ENCODE measurements around the gene DDI1.

Gene DDI1

DNA sequence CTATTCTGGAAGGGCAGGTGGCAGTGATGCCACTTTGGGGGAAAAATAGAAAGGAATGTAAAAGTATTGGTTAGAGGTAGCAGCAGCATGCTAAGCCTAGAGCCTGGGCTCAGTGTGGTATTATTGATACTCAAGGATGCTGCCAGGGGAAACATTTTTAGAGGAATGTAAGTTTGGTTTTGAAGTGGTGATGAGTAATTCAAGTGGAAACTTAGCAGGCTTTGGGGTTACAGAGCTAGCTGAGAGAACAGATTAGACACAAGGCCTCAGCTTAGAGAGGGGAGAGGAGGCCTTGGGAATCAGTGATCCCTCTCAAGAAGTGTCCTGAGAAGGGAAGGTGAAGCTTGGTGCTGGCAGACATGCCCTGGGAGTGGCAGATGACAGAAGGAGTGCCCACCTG lies 32.9 kb upstream of the DDI1 start:
- H3K9ac ChIP-seq (ENCODE audit: low read depth, low read length): no peak overlapping the region

DNA sequence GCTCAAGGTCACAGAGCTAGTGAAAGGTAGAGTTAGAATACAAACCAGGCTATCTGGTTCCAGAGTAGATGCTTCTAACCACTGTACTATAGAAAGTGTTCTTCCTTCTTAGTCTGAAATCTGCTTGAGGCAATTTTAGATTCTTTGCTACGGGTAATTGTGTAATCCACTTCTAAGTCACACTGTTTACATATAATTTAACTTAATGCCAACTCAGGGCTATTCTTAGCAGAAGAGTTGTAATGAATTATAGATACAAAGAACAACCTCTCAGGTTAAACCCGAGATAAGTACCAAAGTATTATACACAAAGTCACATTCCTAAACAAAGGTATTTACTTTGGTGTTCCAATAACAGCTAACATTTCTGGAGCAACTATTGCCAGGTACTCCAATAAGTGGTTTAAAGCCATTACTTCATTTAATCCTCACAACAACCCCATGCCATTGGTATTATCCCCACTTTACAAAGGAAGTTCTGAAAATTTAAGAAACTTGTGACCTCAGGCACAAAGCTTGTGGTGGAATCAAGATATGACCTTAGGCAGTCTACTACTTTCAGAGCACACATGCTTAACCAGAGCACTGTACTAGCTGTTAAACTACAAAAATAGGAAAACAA lies 31.1 kb upstream of the DDI1 start:
- Histone ChIP-seq H3K36me3 (ENCODE audit: control insufficient read depth, insufficient read depth, low read length) (no peaks in the 10 kb centered on the region), H3K9ac (ENCODE audit: low read depth, low read length) (no peak overlapping the region), H3K27ac (ENCODE audit: low read depth, low read length) (no peak overlapping the region), H3K27me3 (ENCODE audit: control insufficient read depth, insufficient read depth, low read length) (no peaks in the 10 kb centered on the region), H3K4me3 (ENCODE audit: low read depth, low read length) (no peak overlapping the region), H3K4me1 (ENCODE audit: control insufficient read depth, insufficient read depth, low read length) (no peaks in the 10 kb centered on the region; the same call in 1 of the 2 replicates), H3K9me3 (ENCODE audit: control insufficient read depth, insufficient read depth, low read length) (no peaks in the 10 kb centered on the region)

More for the DNA sequence above, 32.9 kb upstream of the DDI1 start:
- H3K9me3 ChIP-seq (ENCODE audit: control insufficient read depth, insufficient read depth, low read length): no peaks in the 10 kb centered on the region
- no peaks in the 10 kb centered on the region for H3K4me1 ChIP-seq (ENCODE audit: control insufficient read depth, insufficient read depth, low read length)
- H3K36me3 ChIP-seq (ENCODE audit: control insufficient read depth, insufficient read depth, low read length): no peaks in the 10 kb centered on the region
- H3K27ac ChIP-seq (ENCODE audit: low read depth, low read length): no peak overlapping the region
- H3K4me3 ChIP-seq (ENCODE audit: low read depth, low read length): no peak overlapping the region
- no peaks in the 10 kb centered on the region for H3K27me3 ChIP-seq (ENCODE audit: control insufficient read depth, insufficient read depth, low read length)

DNA sequence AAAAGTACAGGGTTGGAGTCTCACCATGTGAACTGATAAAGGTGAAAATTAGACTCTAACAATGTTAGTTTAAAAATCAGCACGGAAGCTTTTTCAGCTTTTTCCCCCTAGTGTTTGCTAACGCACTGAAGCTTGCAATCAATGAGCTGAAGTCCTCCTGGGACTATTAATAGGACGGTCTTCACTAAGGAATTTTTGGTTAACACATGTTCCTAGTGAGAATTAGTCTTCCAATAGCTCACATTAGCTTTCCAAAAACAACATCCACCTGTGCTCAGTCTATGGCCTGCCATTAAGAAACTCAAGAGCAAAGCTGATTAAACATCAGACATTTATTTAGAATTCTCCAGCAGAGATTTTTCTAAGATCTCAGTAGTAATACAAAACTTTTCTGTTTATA lies 26.7 kb upstream of the DDI1 start:
- H3K27me3 ChIP-seq (ENCODE audit: control insufficient read depth, insufficient read depth, low read length): no peaks in the 10 kb centered on the region
- no peak overlapping the region for H3K4me3 ChIP-seq (ENCODE audit: low read depth, low read length)
- H3K27ac ChIP-seq (ENCODE audit: low read depth, low read length): no peak overlapping the region
- no peaks in the 10 kb centered on the region for H3K36me3 ChIP-seq (ENCODE audit: control insufficient read depth, insufficient read depth, low read length)
- no peaks in the 10 kb centered on the region for H3K9me3 ChIP-seq (ENCODE audit: control insufficient read depth, insufficient read depth, low read length)
- H3K4me1 ChIP-seq (ENCODE audit: control insufficient read depth, insufficient read depth, low read length): no peaks in the 10 kb centered on the region; the same call in 1 of the 2 replicates
- H3K9ac ChIP-seq (ENCODE audit: low read depth, low read length): no peak overlapping the region

DNA sequence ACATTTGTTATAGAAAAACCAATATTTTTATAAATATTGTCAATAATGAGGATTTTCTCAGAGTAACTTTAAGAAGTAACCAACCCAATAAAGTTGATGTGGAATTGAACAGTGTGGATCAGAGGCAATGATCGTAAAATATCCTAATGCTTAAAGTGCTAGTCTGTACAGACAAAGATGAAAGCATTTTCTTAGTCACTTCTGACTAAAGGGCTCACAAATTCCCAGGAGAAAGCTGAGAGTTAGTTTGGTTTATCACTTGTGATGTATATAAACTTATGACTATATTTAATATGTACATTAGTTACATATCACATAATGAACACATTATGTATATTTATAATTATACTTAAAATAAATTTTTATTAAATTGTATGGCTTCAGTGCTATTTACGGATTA lies 25.4 kb upstream of the DDI1 start:
- no peaks in the 10 kb centered on the region for H3K9me3 ChIP-seq (ENCODE audit: control insufficient read depth, insufficient read depth, low read length)
- H3K9ac ChIP-seq (ENCODE audit: low read depth, low read length): no peak overlapping the region
- no peak overlapping the region for H3K4me3 ChIP-seq (ENCODE audit: low read depth, low read length)
- no peak overlapping the region for H3K27ac ChIP-seq (ENCODE audit: low read depth, low read length)
- no peaks in the 10 kb centered on the region; the same call in 1 of the 2 replicates for H3K4me1 ChIP-seq (ENCODE audit: control insufficient read depth, insufficient read depth, low read length)
- no peaks in the 10 kb centered on the region for H3K27me3 ChIP-seq (ENCODE audit: control insufficient read depth, insufficient read depth, low read length)
- H3K36me3 ChIP-seq (ENCODE audit: control insufficient read depth, insufficient read depth, low read length): no peaks in the 10 kb centered on the region

DNA sequence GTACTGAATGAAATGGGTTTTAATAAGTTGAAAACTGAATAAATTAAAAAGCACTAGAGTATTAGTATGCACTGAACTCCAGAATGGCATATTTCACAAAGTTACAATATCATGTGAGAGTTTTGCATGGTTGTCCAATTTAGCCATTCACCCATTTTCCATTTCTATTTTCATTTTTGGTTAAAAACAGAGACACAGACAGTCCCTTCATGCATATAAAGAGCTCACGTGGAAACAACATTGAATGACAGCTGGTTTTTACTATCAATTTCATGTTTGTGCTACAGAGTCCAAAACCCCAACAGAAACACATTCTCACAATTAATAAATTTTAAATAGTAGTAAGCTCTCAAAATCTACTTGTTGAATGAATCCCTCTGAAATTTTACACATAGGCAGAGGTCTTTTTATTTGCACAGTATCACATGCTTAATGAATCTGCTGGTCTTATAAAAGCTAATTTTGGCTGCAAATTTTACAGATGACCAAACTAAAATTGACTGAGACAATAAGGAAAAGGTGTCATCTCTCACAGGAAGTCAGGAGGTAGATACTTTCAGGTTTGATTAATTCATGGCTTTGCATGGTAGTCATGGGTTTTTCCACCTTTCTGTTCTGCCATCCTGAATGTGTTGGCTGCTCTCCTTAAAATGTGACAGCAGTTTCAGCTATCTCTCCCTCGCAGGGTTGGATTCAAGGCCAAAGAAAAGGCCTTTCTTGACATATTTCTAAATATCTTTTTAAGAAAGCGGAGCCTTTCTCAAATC lies 20.6 kb upstream of the DDI1 start:
- H3K9ac ChIP-seq (ENCODE audit: low read depth, low read length): no peak overlapping the region
- H3K27ac ChIP-seq (ENCODE audit: low read depth, low read length): no peak overlapping the region

DNA sequence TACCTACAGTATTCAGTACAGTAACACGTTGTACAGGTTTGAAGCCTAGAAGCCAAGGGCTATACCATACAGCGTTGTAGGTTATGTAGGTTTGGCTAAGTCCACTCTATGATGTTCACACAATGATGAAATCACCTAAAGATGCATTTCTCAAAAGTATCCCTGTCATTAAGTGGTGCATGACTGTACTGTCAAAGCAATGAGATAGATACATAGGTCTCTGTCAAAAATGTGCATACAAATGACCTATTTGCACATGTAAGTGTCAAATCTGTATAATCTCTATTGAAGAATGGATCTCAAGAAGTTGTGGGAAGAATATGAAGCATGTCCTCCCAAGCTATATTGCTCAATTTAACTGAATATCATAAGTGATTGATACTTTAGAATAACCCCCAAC lies 11.9 kb upstream of the DDI1 start:
- H3K4me1 ChIP-seq (ENCODE audit: control insufficient read depth, insufficient read depth, low read length): no peaks in the 10 kb centered on the region
- no peaks in the 10 kb centered on the region for H3K27me3 ChIP-seq (ENCODE audit: control insufficient read depth, insufficient read depth, low read length)
- no peaks in the 10 kb centered on the region for H3K36me3 ChIP-seq (ENCODE audit: control insufficient read depth, insufficient read depth, low read length)
- no peak overlapping the region for H3K4me3 ChIP-seq (ENCODE audit: low read depth, low read length)
- H3K9ac ChIP-seq (ENCODE audit: low read depth, low read length): no peak overlapping the region
- no peaks in the 10 kb centered on the region for H3K9me3 ChIP-seq (ENCODE audit: control insufficient read depth, insufficient read depth, low read length)
- no peak overlapping the region for H3K27ac ChIP-seq (ENCODE audit: low read depth, low read length)

More for the DNA sequence above, 20.6 kb upstream of the DDI1 start:
- Histone ChIP-seq H3K4me3 (ENCODE audit: low read depth, low read length) (no peak overlapping the region), H3K4me1 (ENCODE audit: control insufficient read depth, insufficient read depth, low read length) (no peaks in the 10 kb centered on the region), H3K36me3 (ENCODE audit: control insufficient read depth, insufficient read depth, low read length) (no peaks in the 10 kb centered on the region), H3K27me3 (ENCODE audit: control insufficient read depth, insufficient read depth, low read length) (no peaks in the 10 kb centered on the region), H3K9me3 (ENCODE audit: control insufficient read depth, insufficient read depth, low read length) (no peaks in the 10 kb centered on the region)

DNA sequence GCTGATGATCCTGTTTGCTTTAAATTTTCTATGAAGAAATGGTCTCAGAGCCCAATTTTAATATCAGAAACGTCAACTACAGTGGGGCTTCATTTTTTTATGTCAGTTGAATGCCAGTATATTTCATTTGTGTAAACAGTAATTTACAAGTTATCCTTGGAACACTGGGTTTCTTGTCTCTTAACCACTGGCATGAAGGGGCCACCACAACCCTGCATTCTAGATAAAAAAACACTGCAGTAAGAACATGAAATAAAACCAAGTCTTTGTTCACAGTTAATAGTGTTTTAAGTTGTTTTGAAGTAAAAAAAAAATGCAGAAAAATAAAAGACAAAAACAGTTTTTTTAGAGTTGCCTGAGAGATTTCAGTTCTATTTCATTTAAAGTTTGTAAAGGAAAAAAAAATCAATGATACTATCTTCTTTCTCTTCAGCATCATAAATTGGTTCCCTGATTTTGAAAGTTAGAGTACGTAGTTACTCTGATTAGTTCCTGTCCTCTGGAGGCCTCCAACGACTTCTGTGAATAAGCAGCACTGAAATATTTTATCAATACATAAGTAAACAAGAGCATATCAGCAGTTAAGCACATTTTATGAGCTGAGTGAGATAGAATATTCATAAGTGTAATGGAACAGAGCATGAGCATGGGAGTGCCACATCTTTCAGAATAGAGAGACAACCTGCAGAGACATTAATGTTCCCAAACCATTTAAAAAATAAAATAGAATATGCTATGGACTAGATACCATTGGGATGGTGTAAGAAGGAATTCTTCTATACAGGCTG lies 7.8 kb upstream of the DDI1 start:
- H3K4me1 ChIP-seq (ENCODE audit: control insufficient read depth, insufficient read depth, low read length): no peaks in the 10 kb centered on the region
- no peak overlapping the region for H3K27ac ChIP-seq (ENCODE audit: low read depth, low read length)
- no peaks in the 10 kb centered on the region for H3K36me3 ChIP-seq (ENCODE audit: control insufficient read depth, insufficient read depth, low read length)
- H3K4me3 ChIP-seq (ENCODE audit: low read depth, low read length): no peak overlapping the region
- no peaks in the 10 kb centered on the region; the same call in 1 of the 2 replicates for H3K9me3 ChIP-seq (ENCODE audit: control insufficient read depth, insufficient read depth, low read length)
- H3K9ac ChIP-seq (ENCODE audit: low read depth, low read length): no peak overlapping the region
- H3K27me3 ChIP-seq (ENCODE audit: control insufficient read depth, insufficient read depth, low read length): no peaks in the 10 kb centered on the region

DNA sequence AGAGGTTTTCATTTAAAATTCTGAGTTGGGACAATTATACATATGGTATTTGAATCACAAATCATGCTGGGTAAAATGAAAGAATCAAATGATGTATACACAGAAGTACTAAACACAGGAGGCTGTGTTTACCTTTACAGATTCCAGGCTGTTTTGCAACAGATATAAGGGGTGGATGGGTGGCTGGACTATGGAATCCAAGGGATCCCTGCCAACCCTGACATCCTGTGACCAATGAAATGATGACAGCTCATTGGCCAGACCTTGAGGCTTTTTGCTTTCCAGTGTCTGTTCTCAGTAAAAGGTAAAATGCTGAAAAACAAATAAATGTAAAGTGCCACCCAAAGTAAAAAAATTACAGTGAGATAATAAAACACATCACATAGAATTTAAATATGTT lies 3.3 kb upstream of the DDI1 start:
- Histone ChIP-seq H3K36me3 (ENCODE audit: control insufficient read depth, insufficient read depth, low read length) (no peaks in the 10 kb centered on the region), H3K27ac (ENCODE audit: low read depth, low read length) (no peak overlapping the region), H3K27me3 (ENCODE audit: control insufficient read depth, insufficient read depth, low read length) (no peaks in the 10 kb centered on the region)

DNA sequence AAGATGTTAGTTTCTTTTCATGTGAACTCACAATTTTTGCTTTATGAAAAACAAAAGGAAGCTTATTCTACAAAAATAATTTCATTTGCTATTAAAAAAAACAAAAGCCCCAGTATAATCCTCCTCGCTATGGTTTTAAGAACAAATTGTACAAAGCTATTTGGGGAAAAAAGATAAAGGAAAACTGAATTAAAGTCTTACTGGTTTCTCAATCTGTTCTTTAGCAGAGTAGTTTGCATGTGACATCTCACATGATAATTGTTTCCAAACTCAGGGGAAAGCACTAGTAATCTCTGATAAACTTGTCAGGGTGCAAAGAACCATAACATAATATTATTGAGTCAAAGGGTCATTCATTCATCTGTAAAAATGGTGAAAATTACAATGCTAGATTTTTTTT lies 2.9 kb upstream of the DDI1 start:
- Histone ChIP-seq H3K27ac (ENCODE audit: low read depth, low read length) (no peak overlapping the region), H3K36me3 (ENCODE audit: control insufficient read depth, insufficient read depth, low read length) (no peaks in the 10 kb centered on the region), H3K4me3 (ENCODE audit: low read depth, low read length) (no peak overlapping the region), H3K9me3 (ENCODE audit: control insufficient read depth, insufficient read depth, low read length) (no peaks in the 10 kb centered on the region; the same call in 1 of the 2 replicates), H3K4me1 (ENCODE audit: control insufficient read depth, insufficient read depth, low read length) (no peaks in the 10 kb centered on the region), H3K9ac (ENCODE audit: low read depth, low read length) (no peak overlapping the region), H3K27me3 (ENCODE audit: control insufficient read depth, insufficient read depth, low read length) (no peaks in the 10 kb centered on the region)

More for the DNA sequence above, 3.3 kb upstream of the DDI1 start:
- H3K9me3 ChIP-seq (ENCODE audit: control insufficient read depth, insufficient read depth, low read length): no peaks in the 10 kb centered on the region; the same call in 1 of the 2 replicates
- H3K9ac ChIP-seq (ENCODE audit: low read depth, low read length): no peak overlapping the region
- no peaks in the 10 kb centered on the region for H3K4me1 ChIP-seq (ENCODE audit: control insufficient read depth, insufficient read depth, low read length)
- no peak overlapping the region for H3K4me3 ChIP-seq (ENCODE audit: low read depth, low read length)

DNA sequence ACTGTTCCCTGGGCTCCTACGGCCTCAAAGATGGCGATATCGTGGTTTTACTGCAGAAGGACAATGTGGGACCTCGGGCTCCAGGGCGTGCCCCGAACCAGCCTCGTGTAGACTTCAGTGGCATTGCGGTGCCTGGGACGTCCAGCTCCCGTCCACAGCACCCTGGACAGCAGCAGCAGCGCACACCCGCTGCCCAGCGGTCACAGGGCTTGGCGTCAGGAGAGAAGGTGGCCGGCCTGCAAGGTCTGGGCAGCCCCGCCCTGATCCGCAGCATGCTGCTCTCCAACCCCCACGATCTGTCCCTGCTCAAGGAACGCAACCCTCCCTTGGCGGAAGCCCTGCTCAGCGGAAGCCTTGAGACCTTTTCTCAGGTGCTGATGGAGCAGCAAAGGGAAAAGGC lies 555 bp downstream of the DDI1 start:
- Histone ChIP-seq H3K27me3 (ENCODE audit: control insufficient read depth, insufficient read depth, low read length) (no peaks in the 10 kb centered on the region), H3K9me3 (ENCODE audit: control insufficient read depth, insufficient read depth, low read length) (no peaks in the 10 kb centered on the region), H3K27ac (ENCODE audit: low read depth, low read length) (no peak overlapping the region), H3K9ac (ENCODE audit: low read depth, low read length) (no peak overlapping the region), H3K36me3 (ENCODE audit: control insufficient read depth, insufficient read depth, low read length) (no peaks in the 10 kb centered on the region), H3K4me1 (ENCODE audit: control insufficient read depth, insufficient read depth, low read length) (no peaks in the 10 kb centered on the region), H3K4me3 (ENCODE audit: low read depth, low read length) (no peak overlapping the region)

DNA sequence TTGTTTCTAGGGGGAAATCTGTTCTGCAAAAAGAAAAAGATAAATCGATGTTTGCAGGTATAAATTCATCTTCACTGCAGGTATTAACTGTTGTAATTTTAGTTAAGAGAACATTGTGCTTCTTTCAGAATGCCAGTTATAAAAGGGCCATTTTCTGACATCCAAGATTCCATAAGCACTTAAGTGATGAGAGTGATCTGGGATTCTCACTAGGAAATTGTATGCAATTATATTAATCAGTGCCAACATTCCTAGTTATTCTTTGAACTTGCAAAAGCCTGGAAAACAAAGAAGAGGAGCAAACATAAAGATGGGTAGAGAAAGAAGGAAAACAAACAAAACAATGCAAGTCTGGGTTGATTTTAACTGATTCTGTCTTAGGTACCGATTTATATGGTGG lies 5.4 kb downstream of the DDI1 start:
- Histone ChIP-seq H3K4me1 (ENCODE audit: control insufficient read depth, insufficient read depth, low read length) (no peaks in the 10 kb centered on the region), H3K27ac (ENCODE audit: low read depth, low read length) (no peak overlapping the region)

More for the DNA sequence above, 5.4 kb downstream of the DDI1 start:
- H3K4me3 ChIP-seq (ENCODE audit: low read depth, low read length): no peak overlapping the region
- H3K36me3 ChIP-seq (ENCODE audit: control insufficient read depth, insufficient read depth, low read length): no peaks in the 10 kb centered on the region
- H3K9me3 ChIP-seq (ENCODE audit: control insufficient read depth, insufficient read depth, low read length): no peaks in the 10 kb centered on the region
- no peaks in the 10 kb centered on the region for H3K27me3 ChIP-seq (ENCODE audit: control insufficient read depth, insufficient read depth, low read length)
- no peak overlapping the region for H3K9ac ChIP-seq (ENCODE audit: low read depth, low read length)
